ENCODE measurements around the gene ITGA2. TPM values are rescaled to one million over a fixed set of nuclear protein-coding genes. Genes with fewer than 3 reads are reported as not detected.

Gene ITGA2
- total RNA-seq, 1 donor from 2014 or later = 0.07 TPM

GRCh38 chr5:53118879-53119278, 129.7 kb downstream of the ITGA2 start:
- intact Hi-C loops (cut with micrococcal nuclease) = no loop called here
- H3K4me3 Mint-ChIP-seq = no peak overlapping the region
- ATAC-seq (ENCODE audit: low read depth) (no peak), DNase-seq (no peak)
- H3K9me3 Mint-ChIP-seq = no peaks in the 10 kb centered on the region
- TF ChIP-seq CTCF (IDR thresholded peaks at IDR 0.05) = no peak
- CTCF ChIA-PET = no interaction called here
- no peaks in the 10 kb centered on the region for H3K27me3 Mint-ChIP-seq
- POLR2A ChIA-PET = interaction anchor here (0.7 kb wide), 1 partner anchor 50 kb away, joined by 7 read pairs; no protein-coding TSS in a partner anchor
- H3K27ac Mint-ChIP-seq = no peak overlapping the region
- no peaks in the 10 kb centered on the region for H3K36me3 Mint-ChIP-seq (ENCODE audit: low read depth)
- no peaks in the 10 kb centered on the region for H3K4me1 Mint-ChIP-seq

GRCh38 chr5:53120165-53120564, 131.0 kb downstream of the ITGA2 start:
- Mint-ChIP-seq H3K4me3 (no peak overlapping the region), H3K4me1 (no peaks in the 10 kb centered on the region), H3K9me3 (no peaks in the 10 kb centered on the region), H3K27me3 (no peaks in the 10 kb centered on the region), H3K27ac (no peak overlapping the region), H3K36me3 (ENCODE audit: low read depth) (no peaks in the 10 kb centered on the region)
- ChIA-PET CTCF (interaction anchor here (1.2 kb wide), 1 partner anchor 1109 kb away, joined by 3 read pairs; no protein-coding TSS in a partner anchor), POLR2A (no interaction called here)
- DNase-seq = no peak
- ATAC-seq (ENCODE audit: low read depth) = no peak
- TF ChIP-seq CTCF (IDR thresholded peaks at IDR 0.05) = no peak
- intact Hi-C loops (cut with micrococcal nuclease) = no loop called here

GRCh38 chr5:53123702-53124101, 134.6 kb downstream of the ITGA2 start:
- ChIA-PET POLR2A (no interaction called here), CTCF (no interaction called here)
- Mint-ChIP-seq H3K27ac (no peak overlapping the region), H3K27me3 (no peaks in the 10 kb centered on the region), H3K4me1 (no peaks in the 10 kb centered on the region), H3K36me3 (ENCODE audit: low read depth) (no peaks in the 10 kb centered on the region), H3K4me3 (no peak overlapping the region), H3K9me3 (no peaks in the 10 kb centered on the region)
- DNase-seq (no peak), ATAC-seq (ENCODE audit: low read depth) (no peak)
- no peak for TF ChIP-seq CTCF (IDR thresholded peaks at IDR 0.05)
- intact Hi-C loops (cut with micrococcal nuclease) = loop anchor here (2.0 kb wide), 1 partner anchor 1095 kb away; no protein-coding TSS in a partner anchor

- no peak overlapping the region for H3K4me3 Mint-ChIP-seq
- intact Hi-C loops (cut with micrococcal nuclease) = no loop called here
- ChIA-PET CTCF (no interaction called here), POLR2A (no interaction called here)
- H3K27me3 Mint-ChIP-seq = no peaks in the 10 kb centered on the region
- no peak for TF ChIP-seq CTCF (IDR thresholded peaks at IDR 0.05)
- ATAC-seq (ENCODE audit: low read depth) = no peak
- DNase-seq = no peak
- peaks cover 2% of the 10 kb centered on the region for H3K9me3 Mint-ChIP-seq
- no peaks in the 10 kb centered on the region for H3K4me1 Mint-ChIP-seq
- no peak overlapping the region for H3K27ac Mint-ChIP-seq
- H3K36me3 Mint-ChIP-seq (ENCODE audit: low read depth) = no peaks in the 10 kb centered on the region
These were observed 137.4 kb downstream of the ITGA2 start for GRCh38 chr5:53126521-53126920.

GRCh38 chr5:53127107-53127506, 138.0 kb downstream of the ITGA2 start:
- no peak for DNase-seq
- no peaks in the 10 kb centered on the region for H3K36me3 Mint-ChIP-seq (ENCODE audit: low read depth)
- CTCF ChIA-PET = no interaction called here
- TF ChIP-seq CTCF (IDR thresholded peaks at IDR 0.05) = no peak
- no peaks in the 10 kb centered on the region for H3K4me1 Mint-ChIP-seq
- no peak overlapping the region for H3K4me3 Mint-ChIP-seq
- H3K9me3 Mint-ChIP-seq = peaks cover 2% of the 10 kb centered on the region
- no peak for ATAC-seq (ENCODE audit: low read depth)
- POLR2A ChIA-PET = no interaction called here
- H3K27me3 Mint-ChIP-seq = no peaks in the 10 kb centered on the region
- no peak overlapping the region for H3K27ac Mint-ChIP-seq
- intact Hi-C loops (cut with micrococcal nuclease) = no loop called here

Data from activated B cell treated with CpG ODN at 0.5 μM for 24 hours (primary cell).